ENCODE results near the gene FBN2. TPM values are rescaled to one million over a fixed set of nuclear protein-coding genes. Genes with fewer than 3 reads are reported as not detected.

Gene FBN2
- total RNA-seq, 1 experiment from 2014 or later, result 0.42 TPM

- Histone ChIP-seq H3K9me2 (ENCODE audit: insufficient read depth) (no peaks in the 10 kb centered on the region), H4K20me1 (ENCODE audit: insufficient read depth) (no peaks in the 10 kb centered on the region), H3K27me3 (ENCODE audit: insufficient read depth, low read length) (no peaks in the 10 kb centered on the region), H3K4me1 (ENCODE audit: control insufficient read depth in 1 of 2, insufficient read depth in 2 of 2, low read length in 2 of 2) (no peaks in the 10 kb centered on the region), H3K4me3 (replicated peaks in 1 of 2; ENCODE audit: low read depth in 1 of 2, low read length in 2 of 2) (no peak overlapping the region), H3K9me3 (ENCODE audit: control insufficient read depth in 1 of 2, insufficient read depth in 1 of 2, low read depth in 1 of 2, low read length in 2 of 2) (no peaks in the 10 kb centered on the region), H3K4me2 (ENCODE audit: low read length) (no peak overlapping the region), H3K9ac (ENCODE audit: low read length) (no peak overlapping the region), H3K36me3 (ENCODE audit: control insufficient read depth in 1 of 2, insufficient read depth in 2 of 2, low read length in 2 of 2) (no peaks in the 10 kb centered on the region), H3K79me2 (ENCODE audit: insufficient read depth, low read length) (no peaks in the 10 kb centered on the region), H3K27ac (ENCODE audit: low read depth, low read length) (no peak overlapping the region), H2AFZ (ENCODE audit: low read depth, low read length, poor library complexity, severe bottlenecking) (no peak overlapping the region)
- RAD21 ChIA-PET (ENCODE audit: low non-redundant PET in 1 of 2, low total read pairs in 2 of 2, uncharacterized antibody in 2 of 2, unreplicated experiment in 2 of 2), result no interaction called here
- POLR2A ChIA-PET, result no interaction called here
- intact Hi-C loops (cut with micrococcal nuclease), result no loop called here
- ATAC-seq, result no peak
- TF ChIP-seq EZH2 (IDR thresholded peaks at IDR 0.05) (no peak), CTCF (IDR thresholded peaks at IDR 0.05 in 2 of 3, conservative IDR thresholded peaks at IDR 0.05 in 1 of 3; ENCODE audit: borderline replicate concordance in 1 of 3, insufficient read depth in 1 of 3, low read depth in 2 of 3, low read length in 2 of 3) (no peak)
- no peak for DNase-seq (ENCODE audit: low read depth, low spot score)
- BruUV-seq (replicated peaks), result no TSS peak
- CTCF ChIA-PET, result no interaction called here
Measured at GRCh38 chr5:128427921-128428320, 110.1 kb downstream of the FBN2 start.

GRCh38 chr5:128426090-128426534 lies 111.9 kb downstream of the FBN2 start:
- DNase-seq (ENCODE audit: low read depth, low spot score) (no peak), ATAC-seq (no peak)
- H3K27ac ChIP-seq (ENCODE audit: low read depth, low read length), result no peak overlapping the region
- POLR2A ChIA-PET, result no interaction called here
- H3K9me3 ChIP-seq (ENCODE audit: control insufficient read depth in 1 of 2, insufficient read depth in 1 of 2, low read depth in 1 of 2, low read length in 2 of 2), result no peaks in the 10 kb centered on the region
- no TSS peak for BruUV-seq (replicated peaks)
- no peaks in the 10 kb centered on the region for H4K20me1 ChIP-seq (ENCODE audit: insufficient read depth)
- no peaks in the 10 kb centered on the region for H3K79me2 ChIP-seq (ENCODE audit: insufficient read depth, low read length)
- H3K27me3 ChIP-seq (ENCODE audit: insufficient read depth, low read length), result no peaks in the 10 kb centered on the region
- no peak overlapping the region for H2AFZ ChIP-seq (ENCODE audit: low read depth, low read length, poor library complexity, severe bottlenecking)
- no peak for TF ChIP-seq EZH2 (IDR thresholded peaks at IDR 0.05)
- no peak for TF ChIP-seq MAX (IDR thresholded peaks at IDR 0.05)
- no peak for TF ChIP-seq CTCF (IDR thresholded peaks at IDR 0.05 in 2 of 3, conservative IDR thresholded peaks at IDR 0.05 in 1 of 3; ENCODE audit: borderline replicate concordance in 1 of 3, insufficient read depth in 1 of 3, low read depth in 2 of 3, low read length in 2 of 3)
- TF ChIP-seq RAD21 (IDR thresholded peaks at IDR 0.05; ENCODE audit: low read depth), result no peak
- TF ChIP-seq TCF7L2 (IDR thresholded peaks at IDR 0.05; ENCODE audit: borderline replicate concordance, extremely low read depth, insufficient read depth, insufficient read length), result no peak
- TF ChIP-seq POLR2A (IDR thresholded peaks at IDR 0.05; ENCODE audit: borderline replicate concordance, extremely low read depth, insufficient read depth, insufficient read length), result no peak
- no peak for TF ChIP-seq CEBPB (IDR thresholded peaks at IDR 0.05; ENCODE audit: low read depth)
- TF ChIP-seq ELF1 (IDR thresholded peaks at IDR 0.05; ENCODE audit: borderline replicate concordance, low read depth), result no peak
- no peaks in the 10 kb centered on the region for H3K9me2 ChIP-seq (ENCODE audit: insufficient read depth)
- CTCF ChIA-PET, result no interaction called here
- RAD21 ChIA-PET (ENCODE audit: low non-redundant PET in 1 of 2, low total read pairs in 2 of 2, uncharacterized antibody in 2 of 2, unreplicated experiment in 2 of 2), result no interaction called here
- no peaks in the 10 kb centered on the region for H3K4me1 ChIP-seq (ENCODE audit: control insufficient read depth in 1 of 2, insufficient read depth in 2 of 2, low read length in 2 of 2)
- H3K4me2 ChIP-seq (ENCODE audit: low read length), result no peak overlapping the region
- intact Hi-C loops (cut with micrococcal nuclease), result no loop called here
- no peak overlapping the region for H3K9ac ChIP-seq (ENCODE audit: low read length)
- H3K4me3 ChIP-seq (replicated peaks in 1 of 2; ENCODE audit: low read depth in 1 of 2, low read length in 2 of 2), result no peak overlapping the region
- no peaks in the 10 kb centered on the region for H3K36me3 ChIP-seq (ENCODE audit: control insufficient read depth in 1 of 2, insufficient read depth in 2 of 2, low read length in 2 of 2)
